Left ventricle myocardium inferior (tissue), 1 donor: ENCODE data around the gene JHY. TPM values are rescaled to one million over a fixed set of nuclear protein-coding genes. Genes with fewer than 3 reads are reported as not detected.

Source experiments
- DNase-seq: peaks from one replicate; pipeline ENCODE4 v3.0.0-alpha.2; 2020
- H3K27ac ChIP-seq: fragments of 200-600 bp; replicated peaks from 2 replicates; pipeline ENCODE4 v1.8.0; 2021
- H3K27me3 ChIP-seq: fragments of 200-600 bp; 2 replicates; pipeline ENCODE4 v1.8.0; 2021; ENCODE audit warnings: low read depth
- H3K36me3 ChIP-seq: fragments of 200-600 bp; 2 replicates; pipeline ENCODE4 v1.8.0; 2021
- H3K4me1 ChIP-seq: fragments of 200-600 bp; 2 replicates; pipeline ENCODE4 v1.8.0; 2021
- H3K4me3 ChIP-seq: fragments of 200-600 bp; 2 replicates; pipeline ENCODE4 v1.8.0; 2021; ENCODE audit warnings: mild to moderate bottlenecking, moderate library complexity
- H3K9me3 ChIP-seq: fragments of 200-600 bp; replicated peaks from 2 replicates; pipeline ENCODE4 v1.8.0; 2021
- intact Hi-C: fragments of 100-400 bp; cut with micrococcal nuclease; formaldehyde crosslinking; loops from one replicate; pipeline ENCODE4 v1.11.0; 2022
- long read RNA-seq: library from polyadenylated mRNA; unstranded; transcript quantifications from one replicate; pipeline ENCODE4 v2.0.0, GENCODE V29; 2021
- total RNA-seq: library from RNA; stranded (reverse); fragmentation: NEBNext Ultra II Directional; extraction: Animal tissue kit (Norgen Biotek cat#: 25700); gene quantifications from one replicate; pipeline ENCODE4 v1.2.1, GENCODE V29; 2021
- TF ChIP-seq, protein P1 (sequence below): fragments of 200-600 bp; IDR thresholded peaks from 2 replicates; pipeline ENCODE4 v1.8.0; 2021; ENCODE audit warnings: antibody characterized with exemption, mild to moderate bottlenecking, borderline replicate concordance
- donor health status: DM: no; HTN: yes; CAD: no; lungs with severe emphysema.

JHY gene
- total RNA-seq, result 1.8 TPM
- long read RNA-seq, partial matches to known transcripts, result 2 of 7 reads
- long read RNA-seq, other reads (novel, unspliced or antisense), result 3 of 7 reads

- TF ChIP-seq, protein P1, sequence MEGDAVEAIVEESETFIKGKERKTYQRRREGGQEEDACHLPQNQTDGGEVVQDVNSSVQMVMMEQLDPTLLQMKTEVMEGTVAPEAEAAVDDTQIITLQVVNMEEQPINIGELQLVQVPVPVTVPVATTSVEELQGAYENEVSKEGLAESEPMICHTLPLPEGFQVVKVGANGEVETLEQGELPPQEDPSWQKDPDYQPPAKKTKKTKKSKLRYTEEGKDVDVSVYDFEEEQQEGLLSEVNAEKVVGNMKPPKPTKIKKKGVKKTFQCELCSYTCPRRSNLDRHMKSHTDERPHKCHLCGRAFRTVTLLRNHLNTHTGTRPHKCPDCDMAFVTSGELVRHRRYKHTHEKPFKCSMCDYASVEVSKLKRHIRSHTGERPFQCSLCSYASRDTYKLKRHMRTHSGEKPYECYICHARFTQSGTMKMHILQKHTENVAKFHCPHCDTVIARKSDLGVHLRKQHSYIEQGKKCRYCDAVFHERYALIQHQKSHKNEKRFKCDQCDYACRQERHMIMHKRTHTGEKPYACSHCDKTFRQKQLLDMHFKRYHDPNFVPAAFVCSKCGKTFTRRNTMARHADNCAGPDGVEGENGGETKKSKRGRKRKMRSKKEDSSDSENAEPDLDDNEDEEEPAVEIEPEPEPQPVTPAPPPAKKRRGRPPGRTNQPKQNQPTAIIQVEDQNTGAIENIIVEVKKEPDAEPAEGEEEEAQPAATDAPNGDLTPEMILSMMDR, result no peak
- Histone ChIP-seq H3K4me1 (peaks cover 14% of the 10 kb centered on the region), H3K36me3 (no peaks in the 10 kb centered on the region), H3K27me3 (peaks cover 34% of the 10 kb centered on the region), H3K27ac (peak within 1 kb of the TSS; percentile 62), H3K9me3 (no peaks in the 10 kb centered on the region), H3K4me3 (peak within 1 kb of the TSS; percentile 68)
- intact Hi-C loops, result no loop called here
- DNase-seq, result no peak
These were observed at the start of gene JHY for GRCh38 chr11:122882189-122882856. Gene JHY, plus strand, starts transcription at chr11:122882759. Its CDS starts 3,091 bp downstream, at chr11:122885850.

GRCh38 chr11:122833846-122834464 lies 48.6 kb upstream of the JHY start:
- no peak overlapping the region for H3K4me3 ChIP-seq
- intact Hi-C loops, result no loop called here
- TF ChIP-seq, protein P1, result no peak

GRCh38 chr11:122836916-122837315 lies 45.6 kb upstream of the JHY start:
- intact Hi-C loops, result no loop called here
- Histone ChIP-seq H3K27ac (no peak overlapping the region), H3K9me3 (no peaks in the 10 kb centered on the region), H3K4me3 (no peak overlapping the region), H3K36me3 (no peaks in the 10 kb centered on the region), H3K4me1 (no peaks in the 10 kb centered on the region), H3K27me3 (peaks cover 41% of the 10 kb centered on the region)
- DNase-seq, result no peak
- TF ChIP-seq, protein P1, result no peak

More at GRCh38 chr11:122833846-122834464, 48.6 kb upstream of the JHY start:
- no peak for DNase-seq
- Histone ChIP-seq H3K4me1 (no peaks in the 10 kb centered on the region), H3K9me3 (no peaks in the 10 kb centered on the region), H3K27ac (no peak overlapping the region), H3K36me3 (no peaks in the 10 kb centered on the region), H3K27me3 (peaks cover 31% of the 10 kb centered on the region)

DNA sequence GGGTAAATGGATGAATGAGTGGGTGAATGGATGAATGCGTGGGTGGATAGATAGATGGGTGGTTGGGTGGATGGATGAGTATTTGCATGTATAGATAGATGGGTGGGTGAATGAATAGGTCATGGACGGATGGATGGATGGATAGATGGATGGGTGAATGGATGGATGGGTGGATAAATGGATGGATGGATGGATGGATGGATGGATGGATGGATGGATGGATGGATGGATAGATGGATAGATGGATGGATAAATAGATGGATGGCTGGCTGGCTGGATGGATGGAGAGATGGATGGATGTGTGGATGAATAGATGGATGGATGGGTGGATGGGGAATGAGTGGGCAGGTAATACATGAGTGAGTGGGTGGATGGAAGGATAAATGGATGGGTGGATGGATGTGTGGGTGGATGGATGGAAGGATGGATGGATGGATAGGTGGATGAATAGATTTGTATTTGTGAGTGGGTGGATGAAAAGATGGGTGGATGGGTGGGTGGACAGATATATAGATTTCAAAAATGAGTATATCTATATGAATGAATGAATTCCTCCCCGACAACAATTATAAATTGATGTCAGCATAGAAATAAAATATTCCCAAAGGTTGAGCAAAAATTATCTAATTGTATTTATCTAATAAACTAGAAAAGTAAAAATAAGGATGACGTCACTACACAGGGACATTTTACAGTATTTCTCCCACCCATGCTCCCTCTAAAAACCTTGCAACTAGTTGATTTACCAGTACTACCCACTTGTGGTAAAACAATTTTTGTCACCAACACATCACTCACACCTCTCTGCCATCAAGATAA lies 44.8 kb upstream of the JHY start:
- peaks cover 47% of the 10 kb centered on the region for H3K27me3 ChIP-seq
- TF ChIP-seq, protein P1, result no peak
- no peaks in the 10 kb centered on the region for H3K36me3 ChIP-seq
- no peaks in the 10 kb centered on the region for H3K9me3 ChIP-seq
- no peaks in the 10 kb centered on the region for H3K4me1 ChIP-seq
- no peak for DNase-seq
- intact Hi-C loops, result no loop called here
- H3K27ac ChIP-seq, result no peak overlapping the region
- H3K4me3 ChIP-seq, result no peak overlapping the region

DNA sequence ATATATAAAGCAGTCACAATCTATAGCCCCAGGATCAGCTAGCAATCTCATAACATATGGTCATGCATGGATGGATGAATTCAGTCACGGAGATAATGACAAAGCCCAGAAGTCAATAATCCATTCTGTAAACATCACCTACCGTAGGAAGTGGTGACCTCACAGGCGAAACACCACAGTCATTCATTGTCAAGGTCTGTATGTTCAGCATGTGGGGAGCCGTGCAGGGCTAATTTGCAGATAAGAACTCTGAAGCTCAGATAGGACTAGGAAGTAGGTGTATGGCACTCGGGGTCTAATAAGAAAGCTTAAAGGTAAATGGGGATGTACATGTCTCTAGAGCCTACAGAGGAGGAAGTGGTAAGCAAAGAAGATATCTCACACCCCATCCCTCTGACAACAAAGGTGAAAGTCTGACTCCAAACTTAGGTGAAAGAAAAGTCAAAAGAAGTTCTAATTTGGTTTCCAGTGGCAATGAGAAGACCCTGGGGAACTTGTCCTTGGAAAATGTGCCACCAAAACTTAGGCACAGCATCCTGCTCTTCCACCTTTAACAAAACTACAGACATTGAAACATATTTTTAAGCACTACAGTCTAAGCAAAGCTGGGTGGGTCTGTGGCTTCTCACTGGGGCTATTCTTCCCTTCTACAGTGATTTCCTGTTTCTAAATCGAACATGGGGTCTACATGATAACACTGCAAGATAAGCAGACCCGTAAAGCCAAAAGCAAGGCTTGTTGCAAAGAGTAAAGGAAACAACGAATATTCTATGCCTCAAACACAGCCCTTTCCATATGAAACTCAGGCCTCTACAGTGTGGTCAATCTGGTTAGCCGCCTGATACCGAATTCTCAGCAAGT lies 39.0 kb upstream of the JHY start:
- TF ChIP-seq, protein P1, result no peak
- no peak for DNase-seq
- intact Hi-C loops, result no loop called here
- H3K27ac ChIP-seq, result no peak overlapping the region
- H3K9me3 ChIP-seq, result no peaks in the 10 kb centered on the region
- H3K36me3 ChIP-seq, result no peaks in the 10 kb centered on the region
- no peak overlapping the region for H3K4me3 ChIP-seq
- H3K4me1 ChIP-seq, result no peaks in the 10 kb centered on the region
- H3K27me3 ChIP-seq, result peaks cover 21% of the 10 kb centered on the region
